PC-3 (cell line): ENCODE measurements around the gene TAOK2. TPM values are rescaled to one million over a fixed set of nuclear protein-coding genes. Genes with fewer than 3 reads are reported as not detected.
A peak's percentile ranks its signal among the peaks of the same experiment; 100 is the strongest.

Source experiments
- ATAC-seq: fragments of 200-7000 bp; cut with Tn5 transposase; 2 replicates; pipeline ENCODE4 v1.9.1; 2020; ENCODE audit warnings: mild to moderate bottlenecking, moderate library complexity
- BruUV-seq: library from RNA; stranded (reverse); fragments of 400-500 nt; replicated peaks from 2 replicates; lab custom pipeline; 2021; lab: Mats Ljungman, UMichigan
- CTCF ChIA-PET: fragments of 300-600 bp; sonication (Branson Sonifier 250); formaldehyde crosslinking; loops from one replicate; lab custom pipeline; 2022; ENCODE audit warnings: antibody characterized with exemption; lab: Charles Lee
- POLR2A ChIA-PET: fragments of 300-600 bp; sonication (Branson Sonifier 250); formaldehyde crosslinking; loops from one replicate; lab custom pipeline; 2022; ENCODE audit warnings: antibody characterized with exemption; ENCODE audit not compliant: unreplicated experiment; lab: Charles Lee
- DNase-seq: peaks from one replicate; pipeline ENCODE4 v3.0.0-alpha.2; 2015
- H2AFZ ChIP-seq: fragments of 300-600 bp; sonication (generic); 2 replicates; pipeline ENCODE4 v1.6.0; 2016; ENCODE audit warnings: antibody characterized with exemption, low read length
- H3F3A ChIP-seq: fragments of 300-600 bp; sonication (generic); one replicate; pipeline ENCODE4 v1.6.0; 2017; ENCODE audit warnings: antibody characterized with exemption, low read length, control low read depth, mild to moderate bottlenecking; ENCODE audit not compliant: unreplicated experiment
- H3K27ac ChIP-seq: fragments of 300-600 bp; sonication (generic); 2 replicates; pipeline ENCODE4 v1.5.1; 2016; ENCODE audit warnings: mild to moderate bottlenecking, low read length
- H3K27me3 ChIP-seq: fragments of 300-600 bp; sonication (generic); 2 replicates; pipeline ENCODE4 v1.6.1; 2016; ENCODE audit warnings: low read length, mixed read lengths
- H3K36me3 ChIP-seq: fragments of 300-600 bp; sonication (generic); 2 replicates; pipeline ENCODE4 v1.6.1; 2016; ENCODE audit warnings: low read depth, mixed run types, low read length, mixed read lengths
- H3K4me1 ChIP-seq: fragments of 300-600 bp; sonication (generic); 2 replicates; pipeline ENCODE4 v1.5.1; 2016; ENCODE audit warnings: low read length; ENCODE audit not compliant: insufficient read depth
- H3K4me2 ChIP-seq: fragments of 300-600 bp; sonication (generic); 2 replicates; pipeline ENCODE4 v1.6.0; 2016; ENCODE audit warnings: low read length
- H3K4me3 ChIP-seq: fragments of 300-600 bp; sonication (generic); 2 replicates; pipeline ENCODE4 v1.5.1; 2016; ENCODE audit warnings: mild to moderate bottlenecking, low read length, mixed read lengths
- H3K79me2 ChIP-seq: fragments of 300-600 bp; sonication (generic); 2 replicates; pipeline ENCODE4 v1.6.1; 2017; ENCODE audit warnings: low read length, mixed read lengths
- H3K9ac ChIP-seq: fragments of 300-600 bp; sonication (generic); 2 replicates; pipeline ENCODE4 v1.6.0; 2016; ENCODE audit warnings: mild to moderate bottlenecking, low read length
- H3K9me2 ChIP-seq: fragments of 300-600 bp; sonication (generic); replicated peaks from 2 replicates; pipeline ENCODE4 v1.6.1; 2016; ENCODE audit warnings: mixed run types, low read length, mixed read lengths
- H3K9me3 ChIP-seq: fragments of 300-600 bp; sonication (generic); 2 replicates; pipeline ENCODE4 v1.6.1; 2016; ENCODE audit warnings: low read length, mixed read lengths
- H4K20me1 ChIP-seq: fragments of 300-600 bp; sonication (generic); 2 replicates; pipeline ENCODE4 v1.6.1; 2016; ENCODE audit warnings: low read length, mixed read lengths
- EZH2 ChIP-seq: fragments of 300-600 bp; sonication (generic); IDR thresholded peaks from one replicate; pipeline ENCODE4 v1.6.1; 2017; ENCODE audit warnings: antibody characterized with exemption, mild to moderate bottlenecking, low read length; ENCODE audit not compliant: unreplicated experiment
- EZH2phosphoT487 ChIP-seq: fragments of 300-600 bp; sonication (generic); IDR thresholded peaks from 2 replicates; pipeline ENCODE4 v1.6.1; 2018; ENCODE audit warnings: mild to moderate bottlenecking, antibody characterized with exemption, low read length, borderline replicate concordance
- intact Hi-C: fragments of 100-400 bp; cut with micrococcal nuclease; formaldehyde crosslinking; loops from 2 replicates; pipeline ENCODE4 v1.9.0; 2023
- total RNA-seq: library from RNA; depleted of rRNA; stranded (reverse); fragments of >200 nt; gene quantifications from 2 replicates; pipeline ENCODE4 v1.2.3, GENCODE V29; 2014
- TF ChIP-seq, protein P1 (sequence below): fragments of 300-600 bp; sonication (generic); conservative IDR thresholded peaks from 2 replicates; pipeline ENCODE4 v1.5.1; 2017; ENCODE audit warnings: antibody characterized with exemption, low read depth, mild to moderate bottlenecking, low read length

The TAOK2 gene
- total RNA-seq, 1 experiment from 2014 or later = 34.1 TPM

DNA sequence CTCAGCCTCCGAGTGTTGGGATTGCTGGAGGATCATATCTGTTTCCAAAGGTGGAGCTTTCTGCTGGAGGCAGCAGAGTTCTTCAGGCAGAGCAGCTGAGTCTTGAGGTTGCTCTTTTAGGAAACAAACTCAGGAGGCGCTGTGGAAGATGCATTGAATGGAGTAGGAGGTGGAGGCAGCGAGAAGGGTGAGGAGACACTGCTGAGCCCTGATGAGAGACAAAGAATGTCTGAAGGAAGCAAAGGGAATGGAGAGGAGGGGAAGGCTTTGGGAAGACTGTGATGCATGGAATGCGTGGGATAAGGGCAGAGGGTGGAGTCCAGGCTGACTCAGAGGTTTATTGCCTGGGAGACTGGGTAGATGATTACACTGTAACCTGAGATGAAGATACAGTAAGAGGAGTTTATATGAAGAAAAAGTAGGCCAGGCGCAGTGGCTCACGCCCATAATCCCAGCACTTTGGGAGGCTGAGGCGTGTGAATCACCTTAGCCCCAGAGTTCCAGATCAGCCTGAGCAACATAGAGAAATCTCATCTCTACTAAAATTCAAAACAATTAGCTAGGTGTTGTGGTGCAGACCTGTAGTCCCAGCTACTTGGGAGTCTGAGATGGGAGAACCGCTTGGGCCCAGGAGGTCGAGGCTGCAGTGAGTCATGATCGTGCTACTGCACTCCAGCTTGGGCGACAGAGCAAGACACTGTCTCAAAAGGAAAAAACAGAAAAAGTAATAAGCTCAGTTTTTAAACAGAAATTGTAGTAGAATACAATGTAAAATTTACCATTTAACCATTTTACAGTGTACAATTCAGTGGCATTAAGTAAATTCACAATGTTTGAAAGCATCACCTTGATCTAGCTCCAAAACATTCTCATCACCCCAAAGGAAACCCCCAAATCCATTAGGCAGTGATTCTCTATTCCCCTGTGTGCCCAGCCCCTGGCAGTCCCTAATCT lies 29.5 kb upstream of the TAOK2 start:
- no peaks in the 10 kb centered on the region for H3K27me3 ChIP-seq
- peak overlapping the region; percentile 50 for H3K4me3 ChIP-seq
- ChIA-PET CTCF (interaction anchor here (0.6 to 1.0 kb wide), 2 partner anchors 44 to 88 kb away, joined by 3 read pairs; partner anchors contain the start of gene ASPHD1), POLR2A (interaction anchor here (0.6 to 1.1 kb wide), 4 partner anchors 25 to 132 kb away, joined by 3 to 6 read pairs (median 4); partner anchors contain the start of gene TAOK2)
- TSS peak; percentile 82 for BruUV-seq
- no peaks in the 10 kb centered on the region for H3K9me2 ChIP-seq
- H3K79me2 ChIP-seq = no peaks in the 10 kb centered on the region
- peak overlapping the region; percentile 98 for H3K27ac ChIP-seq
- TF ChIP-seq EZH2phosphoT487 (no peak), EZH2 (no peak)
- TF ChIP-seq, protein P1, sequence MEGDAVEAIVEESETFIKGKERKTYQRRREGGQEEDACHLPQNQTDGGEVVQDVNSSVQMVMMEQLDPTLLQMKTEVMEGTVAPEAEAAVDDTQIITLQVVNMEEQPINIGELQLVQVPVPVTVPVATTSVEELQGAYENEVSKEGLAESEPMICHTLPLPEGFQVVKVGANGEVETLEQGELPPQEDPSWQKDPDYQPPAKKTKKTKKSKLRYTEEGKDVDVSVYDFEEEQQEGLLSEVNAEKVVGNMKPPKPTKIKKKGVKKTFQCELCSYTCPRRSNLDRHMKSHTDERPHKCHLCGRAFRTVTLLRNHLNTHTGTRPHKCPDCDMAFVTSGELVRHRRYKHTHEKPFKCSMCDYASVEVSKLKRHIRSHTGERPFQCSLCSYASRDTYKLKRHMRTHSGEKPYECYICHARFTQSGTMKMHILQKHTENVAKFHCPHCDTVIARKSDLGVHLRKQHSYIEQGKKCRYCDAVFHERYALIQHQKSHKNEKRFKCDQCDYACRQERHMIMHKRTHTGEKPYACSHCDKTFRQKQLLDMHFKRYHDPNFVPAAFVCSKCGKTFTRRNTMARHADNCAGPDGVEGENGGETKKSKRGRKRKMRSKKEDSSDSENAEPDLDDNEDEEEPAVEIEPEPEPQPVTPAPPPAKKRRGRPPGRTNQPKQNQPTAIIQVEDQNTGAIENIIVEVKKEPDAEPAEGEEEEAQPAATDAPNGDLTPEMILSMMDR = peak; percentile 45
- intact Hi-C loops = loop anchor here (2.0 kb wide), 1 partner anchor 17 kb away; the partner anchor contains the start of gene KCTD13
- peak overlapping the region; percentile 77 for H3K9ac ChIP-seq
- DNase-seq (peak; percentile 95), ATAC-seq (peak; percentile 99)
- H4K20me1 ChIP-seq = no peaks in the 10 kb centered on the region
- H3K4me1 ChIP-seq = peaks cover 20% of the 10 kb centered on the region
- no peaks in the 10 kb centered on the region for H3K36me3 ChIP-seq
- peaks cover 9% of the 10 kb centered on the region for H3F3A ChIP-seq
- peak overlapping the region; percentile 48; the same call in 1 of the 2 replicates for H2AFZ ChIP-seq
- H3K4me2 ChIP-seq = peak overlapping the region; percentile 94
- no peaks in the 10 kb centered on the region for H3K9me3 ChIP-seq

DNA sequence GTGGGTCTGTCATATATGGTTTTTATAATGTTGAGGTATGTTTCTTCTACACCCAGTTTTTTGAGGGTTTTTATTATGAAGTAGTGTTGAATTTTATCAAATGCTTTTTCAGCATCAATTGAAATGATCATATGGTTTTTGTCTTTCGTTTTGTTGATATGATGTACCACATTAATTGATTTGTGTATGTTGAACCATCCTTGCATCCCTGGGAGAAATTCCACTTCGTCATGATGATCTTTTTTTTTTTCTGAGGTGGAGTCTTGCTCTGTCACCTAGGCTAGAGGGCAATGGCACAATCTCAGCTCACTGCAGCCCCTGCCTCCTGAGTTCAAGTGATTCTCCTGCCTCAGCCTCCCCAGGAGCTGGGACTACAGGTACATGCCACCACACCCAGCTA lies 25.8 kb upstream of the TAOK2 start:
- TF ChIP-seq, protein P1 = no peak
- TF ChIP-seq EZH2phosphoT487 = no peak
- TF ChIP-seq EZH2 = no peak
- H3F3A ChIP-seq = peaks cover 9% of the 10 kb centered on the region
- no TSS peak for BruUV-seq
- H4K20me1 ChIP-seq = no peaks in the 10 kb centered on the region
- POLR2A ChIA-PET = no interaction called here
- H2AFZ ChIP-seq = no peak overlapping the region
- no peak for ATAC-seq
- no peaks in the 10 kb centered on the region for H3K9me3 ChIP-seq
- no peak overlapping the region for H3K27ac ChIP-seq
- no peak for DNase-seq
- H3K4me2 ChIP-seq = no peak overlapping the region
- H3K36me3 ChIP-seq = no peaks in the 10 kb centered on the region
- no peak overlapping the region for H3K4me3 ChIP-seq
- CTCF ChIA-PET = no interaction called here
- no peaks in the 10 kb centered on the region for H3K79me2 ChIP-seq
- intact Hi-C loops = no loop called here
- H3K9me2 ChIP-seq = no peaks in the 10 kb centered on the region
- peaks cover 19% of the 10 kb centered on the region for H3K4me1 ChIP-seq
- H3K27me3 ChIP-seq = no peaks in the 10 kb centered on the region
- H3K9ac ChIP-seq = no peak overlapping the region
